Cardiac muscle cell (in vitro differentiated cells and primary cell): ENCODE measurements around the gene HMG20B. TPM values are rescaled to one million over a fixed set of nuclear protein-coding genes. Genes with fewer than 3 reads are reported as not detected.
"Not testable (repeated sequence)": the region's sequence is repeated elsewhere in the genome, so short reads cannot be mapped to it uniquely, and the experiment has no call there.

Source experiments
- DNase-seq, 2 donors: peaks; one replicate each; pipeline versions ENCODE4 v3.0.0 to v3.0.0-alpha.2; 2010 to 2017; ENCODE audit warnings: low read depth in 1 of 2, low spot score in 1 of 2
- H3K27ac ChIP-seq: fragments of 200-600 bp; sonication (generic); 2 replicates; pipeline ENCODE4 v1.5.1; 2016
- H3K27me3 ChIP-seq: fragments of 200-600 bp; sonication (generic); 2 replicates; pipeline ENCODE4 v1.6.0; 2016; ENCODE audit warnings: control low read depth
- H3K36me3 ChIP-seq: fragments of 200-600 bp; sonication (generic); 2 replicates; pipeline ENCODE4 v1.5.1; 2016; ENCODE audit warnings: control low read depth
- H3K4me1 ChIP-seq: fragments of 200-600 bp; sonication (generic); 2 replicates; pipeline ENCODE4 v1.8.1; 2017; ENCODE audit warnings: low read depth, mild to moderate bottlenecking, mixed run types
- H3K4me3 ChIP-seq: fragments of 200-600 bp; sonication (generic); 2 replicates; pipeline ENCODE4 v1.5.1; 2016; ENCODE audit warnings: mild to moderate bottlenecking
- H3K9me3 ChIP-seq: fragments of 200-600 bp; sonication (generic); 2 replicates; pipeline ENCODE4 v1.5.1; 2017; ENCODE audit warnings: low read depth, mild to moderate bottlenecking, control low read depth
- CTCF ChIP-seq: IDR thresholded peaks from 2 replicates; pipeline ENCODE4 v1.5.1; 2012; ENCODE audit warnings: low read depth, mild to moderate bottlenecking, low read length
- polyA plus RNA-seq: library from polyadenylated mRNA; unstranded; fragments of >200 nt; fragmentation: Nextera tagmentation; extraction: Ambion mirVana; gene quantifications from 2 replicates; pipeline ENCODE4 v1.2.1, GENCODE V29; 2016
- total RNA-seq: library from RNA; depleted of rRNA; stranded (reverse); fragments of >200 nt; gene quantifications from 2 replicates; pipeline ENCODE4 v1.2.3, GENCODE V29; 2016

The HMG20B gene
- total and polyA plus RNA-seq, 2 experiments from 2014 or later: 154 to 253 TPM

- no peak overlapping the region for H3K27ac ChIP-seq
- DNase-seq: no peak
- H3K4me1 ChIP-seq: no peaks in the 10 kb centered on the region
Observed at GRCh38 chr19:3527238-3527910, 45.4 kb upstream of the HMG20B start.

DNA sequence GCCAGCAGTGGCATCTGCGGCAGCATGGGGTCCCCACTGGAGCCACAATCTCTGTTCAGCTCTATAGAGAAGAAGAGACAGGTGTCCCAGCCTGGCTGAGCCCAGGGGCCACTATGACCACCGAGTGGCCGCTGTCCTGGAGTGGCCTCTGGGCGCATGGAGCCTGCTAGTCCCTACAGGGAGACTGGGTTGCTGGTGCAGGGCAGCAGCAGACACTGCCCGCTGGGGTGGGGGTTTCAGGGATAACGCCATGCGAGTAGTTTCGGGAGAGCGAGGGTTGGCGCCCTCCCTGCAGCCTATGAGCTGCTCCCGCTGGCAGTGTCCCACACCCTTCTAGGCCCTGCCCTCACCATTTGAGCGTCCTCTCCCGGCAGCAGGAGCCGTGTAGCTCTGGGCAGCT, 44.7 kb upstream of the HMG20B start:
- Histone ChIP-seq H3K27me3 (no peaks in the 10 kb centered on the region), H3K9me3 (no peaks in the 10 kb centered on the region), H3K4me1 (no peaks in the 10 kb centered on the region), H3K4me3 (no peak overlapping the region), H3K36me3 (peaks cover 38% of the 10 kb centered on the region), H3K27ac (no peak overlapping the region)
- no peak for TF ChIP-seq CTCF
- no peak for DNase-seq

More at GRCh38 chr19:3527238-3527910, 45.4 kb upstream of the HMG20B start:
- H3K4me3 ChIP-seq: no peak overlapping the region
- peaks cover 31% of the 10 kb centered on the region for H3K36me3 ChIP-seq
- H3K9me3 ChIP-seq: no peaks in the 10 kb centered on the region
- no peak for TF ChIP-seq CTCF
- H3K27me3 ChIP-seq: no peaks in the 10 kb centered on the region

DNA sequence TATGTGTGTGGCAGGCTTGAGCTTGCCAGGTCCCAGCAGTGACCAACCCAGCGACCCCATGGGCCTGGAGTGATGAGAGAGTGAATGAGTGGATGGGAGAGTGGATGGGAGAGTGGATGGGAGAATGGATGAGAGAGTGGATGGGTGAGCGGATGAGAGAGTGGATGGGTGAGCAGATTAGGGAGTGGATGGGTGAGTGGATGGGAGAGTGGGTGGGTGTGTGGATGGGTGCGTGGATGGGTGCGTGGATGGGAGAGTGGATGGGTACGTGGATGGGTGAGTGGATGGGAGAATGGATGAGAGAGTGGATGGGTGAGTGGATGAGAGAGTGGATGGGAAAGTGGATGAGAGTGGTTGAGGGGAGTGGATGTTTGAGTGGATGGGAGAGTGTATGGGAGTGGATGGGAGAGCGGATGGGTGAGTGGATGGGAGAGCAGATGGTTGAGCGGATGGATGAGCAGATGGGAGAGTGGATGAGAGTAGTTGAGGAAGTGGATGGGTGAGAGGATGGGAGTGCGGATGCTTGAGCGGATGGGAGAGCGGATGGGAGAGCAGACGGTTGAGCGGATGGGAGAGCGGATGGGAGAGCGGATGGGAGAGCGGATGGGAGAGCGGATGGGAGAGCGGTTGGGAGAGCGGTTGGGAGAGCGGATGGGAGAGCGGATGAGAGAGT, 44.1 kb upstream of the HMG20B start:
- H3K27ac ChIP-seq: no peak overlapping the region
- DNase-seq: no peak
- no peaks in the 10 kb centered on the region for H3K9me3 ChIP-seq
- TF ChIP-seq CTCF: no peak
- H3K4me1 ChIP-seq: no peaks in the 10 kb centered on the region
- no peak overlapping the region for H3K4me3 ChIP-seq
- no peaks in the 10 kb centered on the region for H3K27me3 ChIP-seq
- peaks cover 36% of the 10 kb centered on the region for H3K36me3 ChIP-seq

- not testable (repeated sequence) for H3K27ac ChIP-seq, H3K4me3 ChIP-seq, H3K9me3 ChIP-seq, H3K4me1 ChIP-seq, H3K27me3 ChIP-seq, DNase-seq
- H3K36me3 ChIP-seq: peaks cover 33% of the 10 kb centered on the region
Observed at GRCh38 chr19:3529299-3529698, 43.4 kb upstream of the HMG20B start.

DNA sequence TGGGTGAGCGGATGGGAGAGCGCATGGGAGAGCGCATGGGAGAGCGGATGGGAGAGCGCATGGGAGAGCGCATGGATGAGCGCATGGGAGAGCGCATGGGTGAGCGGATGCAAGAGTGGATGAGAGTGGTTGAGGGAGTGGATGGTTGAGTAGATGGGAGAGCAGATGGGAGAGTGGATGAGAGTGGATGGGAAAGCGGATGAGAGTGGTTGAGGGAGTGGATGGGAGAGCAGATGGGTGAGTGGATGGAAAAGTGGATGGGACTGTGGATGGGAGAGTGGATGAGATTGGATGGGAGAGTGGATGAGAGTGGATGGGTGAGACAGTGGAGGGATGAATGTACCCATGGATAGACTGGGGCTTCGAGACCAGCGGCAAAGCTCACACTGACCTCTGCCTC, 42.4 kb upstream of the HMG20B start:
- DNase-seq: no peak
- Histone ChIP-seq H3K4me3 (no peak overlapping the region), H3K27ac (no peak overlapping the region), H3K36me3 (peaks cover 38% of the 10 kb centered on the region), H3K27me3 (no peaks in the 10 kb centered on the region), H3K9me3 (no peaks in the 10 kb centered on the region), H3K4me1 (no peaks in the 10 kb centered on the region)
- no peak for TF ChIP-seq CTCF

DNA sequence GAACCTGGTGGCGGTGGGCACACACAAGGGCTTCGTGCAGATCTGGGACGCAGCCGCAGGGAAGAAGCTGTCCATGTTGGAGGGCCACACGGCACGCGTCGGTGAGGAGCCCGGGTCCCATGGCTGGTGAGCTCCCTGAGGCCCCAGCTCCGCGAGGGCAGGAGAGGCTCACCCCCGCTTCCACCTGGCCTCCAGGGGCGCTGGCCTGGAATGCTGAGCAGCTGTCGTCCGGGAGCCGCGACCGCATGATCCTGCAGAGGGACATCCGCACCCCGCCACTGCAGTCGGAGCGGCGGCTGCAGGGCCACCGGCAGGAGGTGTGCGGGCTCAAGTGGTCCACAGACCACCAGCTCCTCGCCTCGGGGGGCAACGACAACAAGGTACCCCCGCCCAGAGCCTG, 41.0 kb upstream of the HMG20B start:
- no peak overlapping the region for H3K27ac ChIP-seq
- peaks cover 34% of the 10 kb centered on the region for H3K36me3 ChIP-seq

More for the DNA sequence above, 41.0 kb upstream of the HMG20B start:
- no peak for TF ChIP-seq CTCF
- Histone ChIP-seq H3K4me3 (no peak overlapping the region), H3K27me3 (no peaks in the 10 kb centered on the region), H3K4me1 (no peaks in the 10 kb centered on the region), H3K9me3 (no peaks in the 10 kb centered on the region)
- DNase-seq: no peak
